ENCODE data around the gene APOBEC3F. TPM values are rescaled to one million over a fixed set of nuclear protein-coding genes. Genes with fewer than 3 reads are reported as not detected.

APOBEC3F gene
- total and polyA plus RNA-seq, 8 donors, result 0.89 to 8.2 (median 4.1) TPM; not detected in 1

DNA sequence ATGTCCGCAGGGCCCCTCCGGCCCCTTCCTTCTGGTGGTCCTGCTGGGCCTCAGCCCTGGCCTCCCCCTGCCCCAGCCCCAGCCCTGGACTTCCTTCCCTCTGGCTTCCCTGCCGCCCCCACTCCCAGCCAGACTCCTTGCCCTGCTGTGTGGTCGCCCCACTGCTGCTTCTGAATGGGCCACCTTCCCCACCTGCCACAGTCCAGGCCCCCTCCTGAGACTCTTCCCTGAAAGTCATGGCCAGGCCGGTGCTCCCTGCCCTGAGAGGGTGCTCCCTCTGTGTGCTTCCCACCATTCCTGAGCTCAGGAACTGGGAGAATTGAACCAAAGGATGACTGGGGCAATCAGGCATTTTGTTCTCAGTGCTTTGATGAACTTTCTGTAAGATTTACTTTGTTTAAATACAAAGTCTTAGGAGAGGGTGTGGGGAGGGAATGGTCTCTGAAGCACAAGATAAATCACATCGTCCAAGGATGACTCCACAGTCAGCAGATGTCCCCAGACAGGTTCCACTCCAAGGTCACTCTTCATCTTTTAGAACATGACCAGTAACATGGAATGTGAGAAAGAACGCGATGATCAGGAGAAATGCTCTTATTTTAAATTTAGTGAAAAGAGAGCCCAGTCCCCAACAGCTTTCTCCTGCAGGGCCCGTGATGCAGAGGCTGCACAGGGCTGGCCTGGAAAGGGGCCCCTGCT, 19.0 kb upstream of the APOBEC3F start:
- 28 to 43% (median 34%) methylated on average over 8 to 9 of the region's 9 CpGs for WGBS, 5 donors
- Histone ChIP-seq H3K4me1 (peaks cover 12 to 38% (median 16%) of the 10 kb centered on the region in 4 donors), H3K9me3 (no peaks in the 10 kb centered on the region), H3K4me3 (peak overlapping the region; percentile 39 to 63 (median 48)), H3K27ac (peak overlapping the region; percentile 82 to 85 (median 83)), H3K36me3 (peaks cover 5 to 38% (median 26%) of the 10 kb centered on the region in 4 donors), H3K27me3 (no peaks in the 10 kb centered on the region)
- intact Hi-C loops (cut with DNase I; ENCODE audit: low total_unique reads), result no loop called here
- no peak for DNase-seq
- TF ChIP-seq, protein P1, sequence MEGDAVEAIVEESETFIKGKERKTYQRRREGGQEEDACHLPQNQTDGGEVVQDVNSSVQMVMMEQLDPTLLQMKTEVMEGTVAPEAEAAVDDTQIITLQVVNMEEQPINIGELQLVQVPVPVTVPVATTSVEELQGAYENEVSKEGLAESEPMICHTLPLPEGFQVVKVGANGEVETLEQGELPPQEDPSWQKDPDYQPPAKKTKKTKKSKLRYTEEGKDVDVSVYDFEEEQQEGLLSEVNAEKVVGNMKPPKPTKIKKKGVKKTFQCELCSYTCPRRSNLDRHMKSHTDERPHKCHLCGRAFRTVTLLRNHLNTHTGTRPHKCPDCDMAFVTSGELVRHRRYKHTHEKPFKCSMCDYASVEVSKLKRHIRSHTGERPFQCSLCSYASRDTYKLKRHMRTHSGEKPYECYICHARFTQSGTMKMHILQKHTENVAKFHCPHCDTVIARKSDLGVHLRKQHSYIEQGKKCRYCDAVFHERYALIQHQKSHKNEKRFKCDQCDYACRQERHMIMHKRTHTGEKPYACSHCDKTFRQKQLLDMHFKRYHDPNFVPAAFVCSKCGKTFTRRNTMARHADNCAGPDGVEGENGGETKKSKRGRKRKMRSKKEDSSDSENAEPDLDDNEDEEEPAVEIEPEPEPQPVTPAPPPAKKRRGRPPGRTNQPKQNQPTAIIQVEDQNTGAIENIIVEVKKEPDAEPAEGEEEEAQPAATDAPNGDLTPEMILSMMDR (IDR thresholded peaks at IDR 0.05), result no peak
- TF ChIP-seq POLR2A (IDR thresholded peaks at IDR 0.05), result no peak
- no peak for TF ChIP-seq POLR2AphosphoS5 (IDR thresholded peaks at IDR 0.05)
- TF ChIP-seq EP300 (IDR thresholded peaks at IDR 0.05), result no peak

DNA sequence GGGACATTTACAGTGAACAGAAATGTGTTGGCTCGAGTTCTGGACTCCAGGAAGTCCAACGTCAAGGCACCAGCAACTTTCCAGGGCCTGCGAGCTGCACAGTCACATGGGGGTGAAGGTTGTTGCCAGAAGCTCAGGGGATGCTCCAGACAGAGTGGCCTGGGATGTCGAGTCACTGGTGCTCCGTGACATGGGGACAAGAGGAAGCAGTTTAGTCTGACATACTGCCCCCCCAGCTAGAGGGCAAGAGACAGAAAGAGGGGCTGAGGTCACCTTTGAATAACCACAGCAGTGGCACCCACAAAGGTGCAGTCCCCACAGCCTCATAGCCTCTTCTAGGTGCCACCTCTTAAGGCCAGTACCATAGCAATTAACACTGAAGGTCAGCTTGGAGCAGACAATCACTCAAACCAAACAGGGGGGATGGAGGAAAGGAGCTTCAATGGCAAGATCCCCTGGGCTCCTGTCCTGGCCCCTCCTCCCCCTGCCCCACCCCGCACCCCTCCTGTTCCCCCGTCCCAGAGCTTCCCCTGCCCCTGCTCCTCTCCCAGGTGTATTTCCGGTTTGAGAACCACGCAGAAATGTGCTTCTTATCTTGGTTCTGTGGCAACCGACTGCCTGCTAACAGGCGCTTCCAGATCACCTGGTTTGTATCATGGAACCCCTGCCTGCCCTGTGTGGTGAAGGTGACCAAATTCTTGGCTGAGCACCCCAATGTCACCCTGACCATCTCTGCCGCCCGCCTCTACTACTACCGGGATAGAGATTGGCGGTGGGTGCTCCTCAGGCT, 15.9 kb upstream of the APOBEC3F start:
- H3K36me3 ChIP-seq, result peaks cover 5 to 29% (median 18%) of the 10 kb centered on the region in 4 donors
- no peak for DNase-seq
- no peaks in the 10 kb centered on the region for H3K27me3 ChIP-seq
- 51 to 69% (median 61%) methylated on average over 15 of the region's 15 CpGs for WGBS, 5 donors
- peaks cover 12 to 38% (median 16%) of the 10 kb centered on the region in 4 donors for H3K4me1 ChIP-seq
- H3K9me3 ChIP-seq, result no peaks in the 10 kb centered on the region
- intact Hi-C loops (cut with DNase I; ENCODE audit: low total_unique reads), result no loop called here
- H3K4me3 ChIP-seq, result no peak overlapping the region
- peak overlapping the region in 1 of 5 donors; percentile 8 for H3K27ac ChIP-seq
- TF ChIP-seq POLR2AphosphoS5 (IDR thresholded peaks at IDR 0.05) (no peak), EP300 (IDR thresholded peaks at IDR 0.05) (no peak), POLR2A (IDR thresholded peaks at IDR 0.05) (no peak)
- TF ChIP-seq, protein P1 (IDR thresholded peaks at IDR 0.05), result no peak

DNA sequence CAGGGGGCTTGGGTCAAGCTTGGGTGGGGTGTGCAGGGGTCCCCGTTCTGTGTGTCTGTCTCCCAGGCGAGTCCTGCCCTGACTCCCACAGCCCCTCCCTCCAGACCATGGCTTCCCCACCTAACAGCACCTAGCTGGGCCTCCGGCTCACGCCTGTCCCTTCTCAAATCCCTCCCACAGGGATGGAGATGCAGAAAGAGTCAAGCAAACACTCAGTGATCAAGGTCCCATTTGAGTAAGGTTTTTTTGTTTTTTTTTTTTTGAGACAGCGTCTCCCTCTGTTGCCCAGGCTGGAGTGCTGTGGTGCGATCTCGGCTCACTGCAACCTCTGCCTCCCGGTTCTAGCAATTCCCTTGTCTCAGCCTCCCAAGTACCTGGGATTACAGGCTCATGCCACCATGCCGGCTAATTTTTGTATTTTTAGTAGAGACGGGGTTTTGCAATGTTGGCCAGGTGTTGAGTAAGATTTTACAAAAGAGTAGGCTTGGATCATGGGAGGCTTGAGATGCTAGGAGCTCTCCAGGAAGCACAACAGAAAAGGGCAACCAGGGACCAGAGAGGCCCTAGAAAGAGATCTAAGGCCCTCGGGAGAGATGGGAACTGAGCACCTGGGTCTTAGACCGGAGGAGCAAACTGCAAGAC, 14.0 kb upstream of the APOBEC3F start:
- no peak for DNase-seq
- TF ChIP-seq EP300 (IDR thresholded peaks at IDR 0.05) (no peak), POLR2A (IDR thresholded peaks at IDR 0.05) (no peak), POLR2AphosphoS5 (IDR thresholded peaks at IDR 0.05) (no peak)
- TF ChIP-seq, protein P1 (IDR thresholded peaks at IDR 0.05), result no peak
- Histone ChIP-seq H3K27ac (no peak overlapping the region), H3K4me3 (no peak overlapping the region), H3K36me3 (peaks cover 5 to 29% (median 18%) of the 10 kb centered on the region in 4 donors), H3K27me3 (no peaks in the 10 kb centered on the region), H3K4me1 (peaks cover 8 to 22% (median 9%) of the 10 kb centered on the region in 4 donors), H3K9me3 (no peaks in the 10 kb centered on the region)
- intact Hi-C loops (cut with DNase I; ENCODE audit: low total_unique reads), result no loop called here
- WGBS, 5 donors, result 82 to 89% (median 88%) methylated on average over 12 of the region's 12 CpGs

DNA sequence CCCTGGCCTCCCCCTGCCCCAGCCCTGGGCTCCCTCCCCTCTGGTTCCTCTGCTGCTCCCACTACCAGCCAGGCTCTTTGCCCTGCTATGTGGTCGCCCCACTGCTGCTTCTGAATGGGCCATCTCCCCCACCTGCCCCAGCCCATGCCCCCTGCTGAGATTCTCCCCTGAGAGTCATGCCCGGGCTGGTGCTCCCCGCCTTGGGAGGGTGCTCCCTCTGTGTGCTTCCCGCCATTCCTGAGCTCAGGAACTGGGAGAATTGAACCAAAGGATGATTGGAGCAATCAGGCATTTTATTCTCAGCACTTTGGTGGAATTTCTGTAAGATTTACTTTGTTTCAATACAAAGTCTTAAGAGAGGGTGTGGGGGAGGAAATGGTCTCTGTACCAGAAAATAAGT, 12.9 kb upstream of the APOBEC3F start:
- TF ChIP-seq, protein P1 (IDR thresholded peaks at IDR 0.05), result no peak
- TF ChIP-seq EP300 (IDR thresholded peaks at IDR 0.05), result no peak
- TF ChIP-seq POLR2A (IDR thresholded peaks at IDR 0.05), result no peak
- TF ChIP-seq POLR2AphosphoS5 (IDR thresholded peaks at IDR 0.05), result no peak
- Histone ChIP-seq H3K27me3 (no peaks in the 10 kb centered on the region), H3K36me3 (peaks cover 5 to 29% (median 18%) of the 10 kb centered on the region in 4 donors), H3K4me3 (no peak overlapping the region), H3K9me3 (no peaks in the 10 kb centered on the region), H3K4me1 (peaks cover 0 to 13% (median 0%) of the 10 kb centered on the region in 4 donors), H3K27ac (no peak overlapping the region)
- no peak for DNase-seq
- WGBS, 5 donors, result 86 to 94% (median 92%) methylated on average over 4 of the region's 4 CpGs
- intact Hi-C loops (cut with DNase I; ENCODE audit: low total_unique reads), result no loop called here

Data from stomach (tissue), 9 donors.